WI38 (cell line): ENCODE results near the gene INO80E.
A peak's percentile ranks its signal among the peaks of the same experiment; 100 is the strongest.
"Not testable (repeated sequence)": the region's sequence is repeated elsewhere in the genome, so short reads cannot be mapped to it uniquely, and the experiment has no call there.

Experiments used
- H3K4me3 ChIP-seq: 2 replicates; pipeline ENCODE4 v1.5.1; 2011; ENCODE audit warnings: low read depth, mild to moderate bottlenecking, control low read depth, low read length
- CTCF ChIP-seq: IDR thresholded peaks from 2 replicates; pipeline ENCODE4 v1.5.1; 2012; ENCODE audit warnings: low read depth, mild to moderate bottlenecking, control low read depth, low read length

The INO80E gene

GRCh38 chr16:30007378-30007895 lies 11.4 kb downstream of the INO80E start:
- no peak overlapping the region for H3K4me3 ChIP-seq
- no peak for TF ChIP-seq CTCF

- TF ChIP-seq CTCF: no peak
- no peak overlapping the region for H3K4me3 ChIP-seq
Measured at GRCh38 chr16:30009085-30009862, 13.2 kb downstream of the INO80E start.

GRCh38 chr16:30009990-30010843 lies 14.2 kb downstream of the INO80E start:
- TF ChIP-seq CTCF: no peak
- no peak overlapping the region for H3K4me3 ChIP-seq

- TF ChIP-seq CTCF: no peak
- peak within 1 kb of the TSS; percentile 37 for H3K4me3 ChIP-seq
Measured at GRCh38 chr16:30010844-30011713, 15.0 kb downstream of the INO80E start, which contains the start of gene DOC2A. Gene DOC2A, minus strand, starts transcription at chr16:30011027. Its CDS starts 805 bp downstream, at chr16:30010222.

GRCh38 chr16:30011714-30012504 lies 15.9 kb downstream of the INO80E start:
- no peak overlapping the region for H3K4me3 ChIP-seq
- TF ChIP-seq CTCF: no peak

GRCh38 chr16:30012598-30012997 lies 16.6 kb downstream of the INO80E start:
- H3K4me3 ChIP-seq: not testable (repeated sequence)

GRCh38 chr16:30015450-30015849 lies 19.4 kb downstream of the INO80E start:
- H3K4me3 ChIP-seq: not testable (repeated sequence)
